ENCODE measurements around the gene HOXA13. TPM values are rescaled to one million over a fixed set of nuclear protein-coding genes. Genes with fewer than 3 reads are reported as not detected.

The HOXA13 gene
- total RNA-seq, 1 experiment from 2014 or later = not detected

- WGBS (ENCODE audit: extremely low coverage, insufficient read length, low lambda C conversion rate) = no CpG with 5 or more reads among the region's 3 CpGs
- Histone ChIP-seq H3K14ac (ENCODE audit: insufficient read depth, low read length) (no peak overlapping the region), H3K79me1 (ENCODE audit: insufficient read depth, low read depth, low read length, poor library complexity, severe bottlenecking) (no peaks in the 10 kb centered on the region), H3K4me2 (ENCODE audit: insufficient read depth, insufficient read length, low read length) (no peak overlapping the region), H2BK15ac (ENCODE audit: low read depth, low read length) (no peak overlapping the region), H4K91ac (ENCODE audit: insufficient read length, low read depth, low read length) (no peak overlapping the region), H3K56ac (ENCODE audit: insufficient read length, low read depth, low read length) (no peak overlapping the region), H3K9ac (ENCODE audit: extremely low read depth, insufficient read length, low read length) (no peak overlapping the region), H3K4ac (ENCODE audit: low read depth, low read length) (no peak overlapping the region), H3K18ac (ENCODE audit: insufficient read length, low read depth, low read length) (no peak overlapping the region), H2AFZ (ENCODE audit: low read length) (no peak overlapping the region), H3K4me1 (ENCODE audit: insufficient read depth, low read length) (0 out of 2 replicates have a peak, but pooled peaks cover 2% of the 10 kb centered on the region), H4K20me1 (ENCODE audit: control insufficient read depth, insufficient read depth, insufficient read length) (peaks cover 2% of the 10 kb centered on the region), H3K9me3 (ENCODE audit: control insufficient read depth, low read depth, low read length) (no peaks in the 10 kb centered on the region), H2BK12ac (ENCODE audit: insufficient read length, low read depth, low read length) (no peak overlapping the region), H3K27me3 (ENCODE audit: insufficient read depth, low read length) (peaks cover 100% of the 10 kb centered on the region), H2BK20ac (ENCODE audit: low read depth, low read length, poor library complexity, severe bottlenecking) (no peak overlapping the region), H3T11ph (ENCODE audit: low read length) (no peak overlapping the region), H3K27ac (ENCODE audit: insufficient read length, low read depth, low read length) (no peak overlapping the region), H3K23me2 (ENCODE audit: insufficient read length, low read depth, low read length, poor library complexity, severe bottlenecking) (no peaks in the 10 kb centered on the region), H3K79me2 (ENCODE audit: insufficient read depth, low read length) (no peaks in the 10 kb centered on the region), H4K5ac (ENCODE audit: insufficient read length, low read depth, low read length) (no peak overlapping the region), H2BK120ac (ENCODE audit: low read depth, low read length, poor library complexity, severe bottlenecking) (no peak overlapping the region), H2BK5ac (ENCODE audit: insufficient read length, low read length) (no peak overlapping the region), H4K8ac (replicated peaks; ENCODE audit: insufficient read length, low read depth, low read length) (no peak overlapping the region), H2AK5ac (ENCODE audit: insufficient read length, low read length) (no peak overlapping the region), H3K23ac (ENCODE audit: insufficient read length, low read depth, low read length) (no peak overlapping the region)
- H3K4me1 Mint-ChIP-seq = peaks cover 17 to 51% of the 10 kb centered on the region in 2 experiments
- H3K4me3 Mint-ChIP-seq = no peak overlapping the region
- peaks cover 2 to 19% of the 10 kb centered on the region in 2 experiments; a peak in 2 of 5 replicates for H3K9me3 Mint-ChIP-seq
- H3K36me3 Mint-ChIP-seq (ENCODE audit: insufficient read depth in 1 of 3, low read depth in 3 of 3) = no peaks in the 10 kb centered on the region
- no peak overlapping the region for H3K27ac Mint-ChIP-seq
- DNase-seq = no peak
- TF ChIP-seq CTCF (conservative IDR thresholded peaks at IDR 0.05) = no peak
- H3K27me3 Mint-ChIP-seq (ENCODE audit: low read depth) = peaks cover 100% of the 10 kb centered on the region
These were observed 48.5 kb upstream of the HOXA13 start for GRCh38 chr7:27248427-27248806.

All from H9 (cell line).